GM18873 (cell line): Measurements from ENCODE around the gene SLC7A5.
"Not testable (repeated sequence)": the region's sequence is repeated elsewhere in the genome, so short reads cannot be mapped to it uniquely, and the experiment has no call there.

Source experiments
- ATAC-seq: cut with Tn5 transposase; IDR thresholded peaks from one replicate; pipeline ENCODE4 v1.9.1; 2021; ENCODE audit warnings: mild to moderate bottlenecking, moderate library complexity, moderate number of reproducible peaks; ENCODE audit not compliant: unreplicated experiment, low FRiP score

Gene SLC7A5

GRCh38 chr16:87824991-87825841 is 44.1 kb downstream of the SLC7A5 start:
- ATAC-seq = no peak

- no peak for ATAC-seq
These were observed 45.0 kb downstream of the SLC7A5 start for GRCh38 chr16:87824016-87824990.

GRCh38 chr16:87823181-87823929 is 46.0 kb downstream of the SLC7A5 start:
- ATAC-seq = no peak

- ATAC-seq = no peak
These were observed 47.0 kb downstream of the SLC7A5 start for GRCh38 chr16:87822108-87822970.

- ATAC-seq = no peak
These were observed 47.8 kb downstream of the SLC7A5 start for GRCh38 chr16:87821376-87822107.

GRCh38 chr16:87819983-87820382 is 49.3 kb downstream of the SLC7A5 start:
- ATAC-seq = no peak

GRCh38 chr16:87819282-87819681 is 50.0 kb downstream of the SLC7A5 start:
- no peak for ATAC-seq

- ATAC-seq = no peak
These were observed 50.7 kb downstream of the SLC7A5 start for GRCh38 chr16:87818533-87819161.

- no peak for ATAC-seq
These were observed 51.4 kb downstream of the SLC7A5 start for GRCh38 chr16:87817910-87818309.

- not testable (repeated sequence) for ATAC-seq
These were observed 51.9 kb downstream of the SLC7A5 start for GRCh38 chr16:87817370-87817769.

GRCh38 chr16:87816507-87817100 is 52.7 kb downstream of the SLC7A5 start:
- no peak for ATAC-seq

- ATAC-seq = no peak
These were observed 53.7 kb downstream of the SLC7A5 start for GRCh38 chr16:87815567-87815966.

GRCh38 chr16:87812200-87812656 is 57.1 kb downstream of the SLC7A5 start:
- no peak for ATAC-seq

- not testable (repeated sequence) for ATAC-seq
These were observed 57.9 kb downstream of the SLC7A5 start for GRCh38 chr16:87811454-87811853.

GRCh38 chr16:87809150-87809902 is 60.0 kb downstream of the SLC7A5 start:
- ATAC-seq = peak; percentile 41

GRCh38 chr16:87808108-87808507 is 61.2 kb downstream of the SLC7A5 start:
- no peak for ATAC-seq
